K562 (cell line): ENCODE measurements around the gene ANKRD31. TPM values are rescaled to one million over a fixed set of nuclear protein-coding genes. Genes with fewer than 3 reads are reported as not detected.

Experiments used
- ATAC-seq: fragments of 200-7000 bp; cut with Tn5 transposase; 3 replicates; pipeline ENCODE4 v1.9.1; 2020; ENCODE audit warnings: moderate library complexity
- BruUV-seq: library from RNA; stranded (reverse); fragments of 400-500 nt; replicated peaks from 2 replicates; lab custom pipeline; 2021; lab: Mats Ljungman, UMichigan
- CTCF ChIA-PET: fragments of 300-600 bp; formaldehyde crosslinking; extraction: SDS; loops from one replicate; lab custom pipeline; 2021; ENCODE audit warnings: low intra/inter-chr PET ratio; lab: Yijun Ruan, JAX
- POLR2A ChIA-PET: fragments of 300-600, 350-650 bp; sonication (Branson Sonifier 250); formaldehyde crosslinking; extraction: SDS; loops from one replicate; lab custom pipeline; 2021; ENCODE audit warnings: antibody characterized with exemption, inconsistent platforms; lab: Yijun Ruan, JAX
- DNase-seq, 4 experiments: peaks; one replicate each; pipeline versions ENCODE4 v3.0.0 to v3.0.0-alpha.2; 2011 to 2018; ENCODE audit warnings: low spot score in 3 of 4, mixed read lengths in 3 of 4; ENCODE audit errors: extremely low read depth in 1 of 4
- FAIRE-seq: peaks from 2 replicates; lab custom pipeline; 2011; peaks lifted over from hg19 to GRCh38; lab: Jason Lieb, UNC
- H2AFZ ChIP-seq: 2 replicates; pipeline ENCODE4 v1.6.0; 2011; ENCODE audit warnings: low read depth, low read length, control low read depth, inconsistent platforms
- H3K27ac ChIP-seq: fragments of 200-600 bp; 3 replicates; pipeline ENCODE4 v1.8.0; 2011; ENCODE audit warnings: low read depth, mild to moderate bottlenecking, control low read depth, inconsistent platforms, low read length, moderate library complexity, mixed read lengths; ENCODE audit errors: extremely low read depth
- H3K27me3 ChIP-seq, 2 experiments: fragments of 300-600 bp in 1 of 2; 2 replicates in 1 of 2; 3 replicates in 1 of 2; pipeline versions ENCODE4 v1.6.0 to v1.8.0; 2011; ENCODE audit warnings: inconsistent platforms in 2 of 2, low read length in 2 of 2, mild to moderate bottlenecking in 1 of 2, mixed read lengths in 1 of 2, moderate library complexity in 1 of 2; ENCODE audit not compliant: control insufficient read depth in 2 of 2, insufficient read depth in 2 of 2
- H3K36me3 ChIP-seq: fragments of 300-600 bp; 3 replicates; pipeline ENCODE4 v1.8.0; 2011; ENCODE audit warnings: mild to moderate bottlenecking, low read length, inconsistent platforms; ENCODE audit not compliant: control insufficient read depth, insufficient read depth
- H3K4me1 ChIP-seq, 2 experiments: fragments of 200-600 bp in 1 of 2; replicated peaks in 1 of 2; 2 replicates in 1 of 2; 3 replicates in 1 of 2; pipeline versions ENCODE4 v1.5.1 to v1.8.0; 2011; ENCODE audit warnings: inconsistent platforms in 2 of 2, low read length in 2 of 2, mild to moderate bottlenecking in 1 of 2, mixed read lengths in 1 of 2, moderate library complexity in 1 of 2; ENCODE audit not compliant: control insufficient read depth in 2 of 2, insufficient read depth in 2 of 2
- H3K4me2 ChIP-seq: 2 replicates; pipeline ENCODE4 v1.6.1; 2011; ENCODE audit warnings: low read length, control low read depth, inconsistent platforms, mixed read lengths; ENCODE audit not compliant: insufficient read depth
- H3K4me3 ChIP-seq: fragments of 200-600 bp; sonication (generic), shearing (Covaris generic); 2 replicates; pipeline ENCODE4 v1.5.1; 2016; ENCODE audit warnings: control low read depth, inconsistent platforms
- H3K79me2 ChIP-seq: fragments of 200-600 bp; 3 replicates; pipeline ENCODE4 v1.8.0; 2011; ENCODE audit warnings: low read length, inconsistent platforms; ENCODE audit not compliant: control insufficient read depth, insufficient read depth
- H3K9ac ChIP-seq, 2 experiments: 2 replicates each; pipeline versions ENCODE4 v1.6.0 to v1.6.1; 2011; ENCODE audit warnings: low read depth in 2 of 2, low read length in 2 of 2, control low read depth in 1 of 2, inconsistent platforms in 1 of 2, mild to moderate bottlenecking in 1 of 2, mixed read lengths in 1 of 2; ENCODE audit not compliant: insufficient read depth in 1 of 2
- H3K9me1 ChIP-seq: one replicate; pipeline ENCODE4 v1.6.0; 2011; ENCODE audit warnings: inconsistent platforms, mild to moderate bottlenecking, low read length, moderate library complexity; ENCODE audit not compliant: control insufficient read depth, insufficient read depth
- H3K9me3 ChIP-seq: replicated peaks from 2 replicates; pipeline ENCODE4 v1.5.1; 2011; ENCODE audit warnings: low read depth, low read length, inconsistent platforms; ENCODE audit not compliant: control insufficient read depth, insufficient read depth
- H4K20me1 ChIP-seq: replicated peaks from 2 replicates; pipeline ENCODE4 v1.6.1; 2011; ENCODE audit warnings: low read length, inconsistent platforms, mixed read lengths; ENCODE audit not compliant: control insufficient read depth, insufficient read depth
- ATF4 ChIP-seq: fragments of 450-650 bp; formaldehyde crosslinking; IDR thresholded peaks from 2 replicates; pipeline ENCODE4 v1.4.0; 2022; ENCODE audit warnings: mild to moderate bottlenecking, moderate library complexity
- CXXC5 ChIP-seq: fragments of 250-450 bp; sonication (Bioruptor Pico); IDR thresholded peaks from 2 replicates; pipeline ENCODE4 v1.8.0; 2022; ENCODE audit warnings: inconsistent platforms, mild to moderate bottlenecking, moderate library complexity
- E2F3 ChIP-seq: fragments of 250-450 bp; sonication (Bioruptor Pico); IDR thresholded peaks from 2 replicates; pipeline ENCODE4 v1.4.0; 2020; ENCODE audit warnings: mild to moderate bottlenecking
- FIP1L1 ChIP-seq: fragments of 200-400 bp; formaldehyde crosslinking; IDR thresholded peaks from 2 replicates; pipeline ENCODE4 v1.6.1; 2018; ENCODE audit warnings: mild to moderate bottlenecking, low read depth, low read length; ENCODE audit not compliant: poor library complexity, severe bottlenecking
- HDAC8 ChIP-seq: fragments of 450-650 bp; IDR thresholded peaks from 2 replicates; pipeline ENCODE4 v1.6.1; 2016; ENCODE audit warnings: mild to moderate bottlenecking, missing genetic modification characterization, moderate library complexity, missing compliant biosample characterization
- PREB ChIP-seq: sonication (generic); formaldehyde crosslinking; IDR thresholded peaks from 2 replicates; pipeline ENCODE4 v1.8.1; 2023; ENCODE audit warnings: mild to moderate bottlenecking, missing genetic modification reagents
- RBM15 ChIP-seq: fragments of 200-400 bp; formaldehyde crosslinking; IDR thresholded peaks from 2 replicates; pipeline ENCODE4 v1.6.1; 2018; ENCODE audit warnings: mild to moderate bottlenecking, low read length, moderate library complexity; ENCODE audit not compliant: insufficient read depth
- ZBED1 ChIP-seq: IDR thresholded peaks from 2 replicates; pipeline ENCODE4 v1.6.1; 2014
- ZBTB7A ChIP-seq: IDR thresholded peaks from 2 replicates; pipeline ENCODE4 v1.6.1; 2011; ENCODE audit warnings: low read depth, mild to moderate bottlenecking, low read length, moderate library complexity, borderline replicate concordance; ENCODE audit not compliant: control insufficient read depth
- ZC3H8 ChIP-seq: fragments of 450-650 bp; IDR thresholded peaks from 2 replicates; pipeline ENCODE4 v1.6.1; 2017
- ZNF408 ChIP-seq: fragments of 250-450 bp; sonication (Bioruptor Pico); IDR thresholded peaks from 2 replicates; pipeline ENCODE4 v1.4.0; 2020; ENCODE audit warnings: low read depth, mild to moderate bottlenecking, moderate library complexity
- ZNF431 ChIP-seq: sonication (generic); formaldehyde crosslinking; IDR thresholded peaks from 2 replicates; pipeline ENCODE4 v1.8.0; 2022; ENCODE audit warnings: mild to moderate bottlenecking, missing genetic modification reagents
- WGBS: fragments of 100-300 bp; shearing (Covaris generic); methylation state at CpG from one replicate; pipeline ENCODE4 v1.1.6; 2016; ENCODE audit warnings: low coverage, mixed read lengths; ENCODE audit not compliant: insufficient coverage; ENCODE audit errors: missing lambda C conversion rate; 5-methylcytosine and 5-hydroxymethylcytosine counted together
- in situ Hi-C: fragments of 300-500 bp; cut with MboI; formaldehyde crosslinking; loops from 4 replicates; pipeline ENCODE4 v1.15.0; 2018; ENCODE audit warnings: inconsistent platforms, mixed read lengths
- intact Hi-C: fragments of 100-400 bp; cut with micrococcal nuclease; formaldehyde crosslinking; loops from 2 replicates; pipeline ENCODE4 v1.14.2; 2022
- polyA plus RNA-seq, 8 experiments: library from polyadenylated mRNA; depleted of rRNA in 4 of 8; stranded (reverse) in 5 of 8; unstranded in 3 of 8; fragments of >200 nt; fragmentation: Nextera tagmentation in 2 of 8; fragmentation: Illumina TruSeq in 1 of 8; extraction: Ambion mirVana in 2 of 8; extraction: Trizol in 1 of 8; gene quantifications; 2 replicates each; pipeline versions ENCODE4 v1.2.1 to v1.2.3, GENCODE V29; 2011 to 2014; ENCODE audit warnings: inconsistent platforms in 1 of 8, missing spikeins in 1 of 8
- total RNA-seq, 7 experiments: library from RNA; depleted of rRNA in 6 of 7; stranded (reverse); fragments of >200 nt in 6 of 7; fragmentation: Illumina TruSeq in 2 of 7; extraction: Trizol in 2 of 7; gene quantifications; 2 replicates each; pipeline versions ENCODE4 v1.2.1 to v1.2.3, GENCODE V29; 2011 to 2021; ENCODE audit warnings: low replicate concordance in 1 of 7

The ANKRD31 gene
- total and polyA plus RNA-seq, 9 of the 15 experiments (the other 6 are each of a cell fraction or from before 2014, with no cell fraction given), result under 0.01 to 0.11 (median 0.05) TPM; not detected in 1

DNA sequence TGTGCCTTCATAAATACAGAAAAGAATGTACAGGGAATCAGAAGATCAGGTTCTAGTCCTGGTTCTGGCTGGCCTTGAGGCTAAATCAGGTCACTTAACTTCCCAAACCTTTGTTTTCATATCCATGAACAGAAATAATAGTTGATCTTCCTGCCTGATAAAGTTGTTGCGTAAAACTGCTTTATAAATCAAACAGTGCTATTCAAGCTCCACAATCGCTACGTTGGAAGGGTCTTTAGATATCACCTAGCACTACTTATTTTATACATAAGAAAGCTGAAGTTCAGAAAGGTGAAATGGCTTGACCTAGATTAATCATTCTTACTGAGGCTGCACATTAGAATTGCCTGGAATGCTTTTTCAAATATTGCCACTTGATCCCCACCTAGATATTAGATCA lies 148.0 kb downstream of the ANKRD31 start:
- DNase-seq, result no peak
- no peak overlapping the region for H3K27ac ChIP-seq
- no peak overlapping the region for H2AFZ ChIP-seq
- no peak overlapping the region for H3K9ac ChIP-seq
- WGBS, result 0% methylated on average over 3 of the region's 3 CpGs
- FAIRE-seq, result no peak
- TF ChIP-seq ZNF431 (CRISPR knock-in tag) (no peak), ATF4 (CRISPR knock-in tag) (no peak), HDAC8 (no peak), PREB (no peak), CXXC5 (CRISPR knock-in tag) (no peak), FIP1L1 (no peak), ZBED1 (no peak), ZNF408 (CRISPR knock-in tag) (no peak), ZC3H8 (no peak), RBM15 (no peak), E2F3 (no peak), ZBTB7A (no peak)
- no peaks in the 10 kb centered on the region for H3K36me3 ChIP-seq
- H3K4me3 ChIP-seq, result no peak overlapping the region
- POLR2A ChIA-PET, result no interaction called here
- no peaks in the 10 kb centered on the region for H3K9me1 ChIP-seq
- CTCF ChIA-PET, result no interaction called here
- ATAC-seq, result no peak
- no peaks in the 10 kb centered on the region for H3K9me3 ChIP-seq
- in situ Hi-C loops, result no loop called here
- no peaks in the 10 kb centered on the region for H3K79me2 ChIP-seq
- intact Hi-C loops, result no loop called here
- H3K4me2 ChIP-seq, result no peak overlapping the region
- peaks cover 0 to 6% of the 10 kb centered on the region in 2 experiments; a peak in 1 of 5 replicates for H3K27me3 ChIP-seq
- no peaks in the 10 kb centered on the region for H4K20me1 ChIP-seq
- BruUV-seq, result no TSS peak
- no peaks in the 10 kb centered on the region for H3K4me1 ChIP-seq
